Measurements from ENCODE around the gene FZD2. TPM values are rescaled to one million over a fixed set of nuclear protein-coding genes. Genes with fewer than 3 reads are reported as not detected.

Gene FZD2
- total RNA-seq, 1 donor from 2014 or later, result 7.4 TPM

GRCh38 chr17:44548376-44549230 lies 8.7 kb upstream of the FZD2 start:
- no peak overlapping the region for H3K27ac ChIP-seq
- H3K4me3 ChIP-seq, result no peak overlapping the region
- intact Hi-C loops (cut with DNase I), result no loop called here
- H3K36me3 ChIP-seq, result no peaks in the 10 kb centered on the region
- TF ChIP-seq, protein P1, sequence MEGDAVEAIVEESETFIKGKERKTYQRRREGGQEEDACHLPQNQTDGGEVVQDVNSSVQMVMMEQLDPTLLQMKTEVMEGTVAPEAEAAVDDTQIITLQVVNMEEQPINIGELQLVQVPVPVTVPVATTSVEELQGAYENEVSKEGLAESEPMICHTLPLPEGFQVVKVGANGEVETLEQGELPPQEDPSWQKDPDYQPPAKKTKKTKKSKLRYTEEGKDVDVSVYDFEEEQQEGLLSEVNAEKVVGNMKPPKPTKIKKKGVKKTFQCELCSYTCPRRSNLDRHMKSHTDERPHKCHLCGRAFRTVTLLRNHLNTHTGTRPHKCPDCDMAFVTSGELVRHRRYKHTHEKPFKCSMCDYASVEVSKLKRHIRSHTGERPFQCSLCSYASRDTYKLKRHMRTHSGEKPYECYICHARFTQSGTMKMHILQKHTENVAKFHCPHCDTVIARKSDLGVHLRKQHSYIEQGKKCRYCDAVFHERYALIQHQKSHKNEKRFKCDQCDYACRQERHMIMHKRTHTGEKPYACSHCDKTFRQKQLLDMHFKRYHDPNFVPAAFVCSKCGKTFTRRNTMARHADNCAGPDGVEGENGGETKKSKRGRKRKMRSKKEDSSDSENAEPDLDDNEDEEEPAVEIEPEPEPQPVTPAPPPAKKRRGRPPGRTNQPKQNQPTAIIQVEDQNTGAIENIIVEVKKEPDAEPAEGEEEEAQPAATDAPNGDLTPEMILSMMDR (IDR thresholded peaks at IDR 0.05), result no peak
- H3K4me1 ChIP-seq, result no peaks in the 10 kb centered on the region
- DNase-seq (no peak), ATAC-seq (no peak)
- no peaks in the 10 kb centered on the region for H3K9me3 ChIP-seq
- H3K27me3 ChIP-seq (ENCODE audit: low read depth), result no peaks in the 10 kb centered on the region

DNA sequence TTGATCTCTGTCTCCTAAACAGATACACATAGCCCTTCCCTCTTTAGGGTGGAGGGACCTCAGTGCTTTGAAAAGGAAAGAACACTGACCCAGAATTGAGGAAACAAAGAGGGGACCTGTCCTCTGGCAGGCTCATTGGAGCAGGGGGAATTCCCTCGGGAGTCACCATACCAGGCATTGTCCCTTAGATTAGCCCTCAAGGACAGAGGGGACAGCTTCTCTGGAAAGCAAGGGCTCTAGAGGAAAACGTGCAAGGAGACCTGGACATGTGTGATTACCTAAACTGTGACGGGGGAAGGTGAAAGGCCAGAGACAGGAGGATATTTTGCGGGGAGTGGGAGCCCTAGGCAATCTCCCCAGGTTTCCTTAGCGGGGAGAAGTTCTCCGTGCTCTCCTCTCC lies 7.6 kb upstream of the FZD2 start:
- H3K9me3 ChIP-seq, result no peaks in the 10 kb centered on the region
- DNase-seq (no peak), ATAC-seq (no peak)
- H3K4me3 ChIP-seq, result no peak overlapping the region
- no peak overlapping the region for H3K27ac ChIP-seq
- H3K27me3 ChIP-seq (ENCODE audit: low read depth), result no peaks in the 10 kb centered on the region
- H3K36me3 ChIP-seq, result no peaks in the 10 kb centered on the region
- TF ChIP-seq, protein P1 (IDR thresholded peaks at IDR 0.05), result no peak
- intact Hi-C loops (cut with DNase I), result no loop called here
- H3K4me1 ChIP-seq, result no peaks in the 10 kb centered on the region

DNA sequence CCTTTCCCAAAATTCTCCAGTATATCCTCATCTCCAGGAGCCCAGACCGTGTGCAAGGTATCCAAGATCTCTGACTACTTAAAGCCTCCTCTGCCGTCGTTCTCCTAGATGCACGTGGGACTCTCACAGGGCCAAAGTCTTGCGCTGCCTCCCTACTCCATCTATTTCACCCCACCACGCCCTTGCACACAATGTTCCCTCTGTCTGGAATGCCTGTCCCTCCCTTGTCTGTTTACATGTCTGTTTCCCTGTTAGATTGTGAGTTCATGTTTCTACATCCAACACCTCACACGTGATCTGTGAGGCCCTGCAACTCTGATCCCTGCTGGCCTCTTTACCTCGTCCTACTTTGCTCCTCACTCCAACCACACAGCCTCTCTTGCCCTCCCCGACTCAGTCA lies 4.9 kb upstream of the FZD2 start:
- intact Hi-C loops (cut with DNase I), result no loop called here
- Histone ChIP-seq H3K9me3 (no peaks in the 10 kb centered on the region), H3K27me3 (ENCODE audit: low read depth) (no peaks in the 10 kb centered on the region), H3K4me3 (no peak overlapping the region), H3K27ac (peak overlapping the region; percentile 24), H3K36me3 (no peaks in the 10 kb centered on the region), H3K4me1 (peaks cover 7% of the 10 kb centered on the region)
- DNase-seq (peak; percentile 57), ATAC-seq (peak; percentile 34 to 37)
- TF ChIP-seq, protein P1 (IDR thresholded peaks at IDR 0.05), result no peak

DNA sequence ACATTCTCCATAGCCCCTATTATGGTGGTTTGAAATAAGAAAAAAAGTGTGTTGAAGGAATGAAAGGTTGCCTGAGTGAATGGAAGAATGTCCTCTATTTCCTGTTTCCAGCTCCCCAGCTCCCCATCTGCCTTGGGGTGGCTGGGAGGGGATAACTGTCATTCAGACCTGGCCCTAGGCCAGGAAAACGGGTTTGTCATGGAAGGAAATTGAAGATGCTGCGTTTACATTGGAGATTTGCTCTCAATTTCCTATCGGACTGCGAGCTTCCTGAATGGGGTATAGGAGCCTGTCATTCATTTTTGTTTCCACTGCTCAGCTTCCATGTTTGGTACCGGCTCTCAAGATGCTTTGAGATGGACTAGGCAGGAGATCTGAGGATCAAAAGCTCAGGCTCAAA lies 2.2 kb upstream of the FZD2 start:
- H3K4me1 ChIP-seq, result peaks cover 17% of the 10 kb centered on the region
- TF ChIP-seq, protein P1 (IDR thresholded peaks at IDR 0.05), result no peak
- intact Hi-C loops (cut with DNase I), result no loop called here
- peaks cover 17% of the 10 kb centered on the region for H3K27me3 ChIP-seq (ENCODE audit: low read depth)
- no peaks in the 10 kb centered on the region for H3K9me3 ChIP-seq
- DNase-seq (no peak), ATAC-seq (no peak)
- H3K4me3 ChIP-seq, result no peak overlapping the region
- H3K36me3 ChIP-seq, result no peaks in the 10 kb centered on the region
- no peak overlapping the region for H3K27ac ChIP-seq

DNA sequence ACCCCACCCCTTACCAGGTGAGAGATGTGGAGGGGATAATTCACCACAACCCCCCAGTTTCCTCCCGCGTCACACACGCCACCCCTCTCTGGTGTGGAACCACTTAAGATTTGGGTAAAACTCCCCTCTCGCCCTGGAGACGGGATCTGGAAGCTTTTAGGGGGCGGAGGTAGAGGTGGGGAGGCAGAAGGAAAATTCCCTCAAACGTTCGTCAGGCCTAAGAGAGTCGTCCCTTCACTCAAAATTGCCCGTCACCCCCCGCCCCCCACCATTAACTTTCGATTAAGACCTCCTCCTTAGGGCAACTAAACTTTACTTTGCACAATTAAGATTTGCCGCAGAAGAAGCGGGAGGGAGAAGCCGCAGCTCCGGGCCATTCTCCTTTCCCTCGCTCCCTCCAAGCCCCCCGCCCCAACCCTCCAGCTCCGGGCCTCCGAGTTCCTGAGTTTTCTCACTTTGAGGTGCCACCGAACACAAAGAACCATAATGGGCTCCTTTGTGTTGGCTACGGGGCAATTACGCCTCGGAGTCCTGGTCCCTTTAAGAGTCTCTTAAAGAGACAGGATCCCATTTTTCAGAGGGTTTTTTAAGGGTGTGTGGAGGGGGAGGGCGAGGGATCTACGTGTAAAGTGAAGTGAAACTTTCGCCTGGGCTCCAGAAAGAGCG lies 985 bp upstream of the FZD2 start:
- Histone ChIP-seq H3K9me3 (no peaks in the 10 kb centered on the region), H3K4me3 (peak overlapping the region; percentile 71), H3K4me1 (peaks cover 17% of the 10 kb centered on the region), H3K27me3 (ENCODE audit: low read depth) (peaks cover 24% of the 10 kb centered on the region), H3K36me3 (no peaks in the 10 kb centered on the region), H3K27ac (peak overlapping the region; percentile 85)
- intact Hi-C loops (cut with DNase I), result no loop called here
- DNase-seq, result no peak
- TF ChIP-seq, protein P1 (IDR thresholded peaks at IDR 0.05), result no peak
- peak; percentile 64 to 80 for ATAC-seq
